IPS-20b (cell line): ENCODE results near the gene PTPN20.
"Not testable (repeated sequence)": the region's sequence is repeated elsewhere in the genome, so short reads cannot be mapped to it uniquely, and the experiment has no call there.

Experiments
- H3K27ac ChIP-seq: one replicate; pipeline ENCODE4 v1.5.1; 2013; ENCODE audit warnings: low read length
- H3K27me3 ChIP-seq: 2 replicates; pipeline ENCODE4 v1.6.1; 2013; ENCODE audit warnings: mild to moderate bottlenecking, low read length, inconsistent platforms; ENCODE audit not compliant: insufficient read depth
- H3K36me3 ChIP-seq: 2 replicates; pipeline ENCODE4 v1.6.1; 2013; ENCODE audit warnings: low read depth, mild to moderate bottlenecking, inconsistent platforms, low read length, moderate library complexity; ENCODE audit not compliant: insufficient read depth
- H3K4me1 ChIP-seq: 2 replicates; pipeline ENCODE4 v1.6.1; 2013; ENCODE audit warnings: mild to moderate bottlenecking, control low read depth, inconsistent platforms, low read length, moderate library complexity; ENCODE audit not compliant: insufficient read depth
- H3K4me3 ChIP-seq: 2 replicates; pipeline ENCODE4 v1.5.1; 2013; ENCODE audit warnings: mild to moderate bottlenecking, low read length, inconsistent platforms
- H3K9ac ChIP-seq: 2 replicates; pipeline ENCODE4 v1.6.1; 2013; ENCODE audit warnings: low read depth, mild to moderate bottlenecking, inconsistent platforms, low read length, moderate library complexity
- H3K9me3 ChIP-seq: 2 replicates; pipeline ENCODE4 v1.6.1; 2013; ENCODE audit warnings: mild to moderate bottlenecking, low read depth, low read length, inconsistent platforms; ENCODE audit not compliant: insufficient read depth

PTPN20 gene

DNA sequence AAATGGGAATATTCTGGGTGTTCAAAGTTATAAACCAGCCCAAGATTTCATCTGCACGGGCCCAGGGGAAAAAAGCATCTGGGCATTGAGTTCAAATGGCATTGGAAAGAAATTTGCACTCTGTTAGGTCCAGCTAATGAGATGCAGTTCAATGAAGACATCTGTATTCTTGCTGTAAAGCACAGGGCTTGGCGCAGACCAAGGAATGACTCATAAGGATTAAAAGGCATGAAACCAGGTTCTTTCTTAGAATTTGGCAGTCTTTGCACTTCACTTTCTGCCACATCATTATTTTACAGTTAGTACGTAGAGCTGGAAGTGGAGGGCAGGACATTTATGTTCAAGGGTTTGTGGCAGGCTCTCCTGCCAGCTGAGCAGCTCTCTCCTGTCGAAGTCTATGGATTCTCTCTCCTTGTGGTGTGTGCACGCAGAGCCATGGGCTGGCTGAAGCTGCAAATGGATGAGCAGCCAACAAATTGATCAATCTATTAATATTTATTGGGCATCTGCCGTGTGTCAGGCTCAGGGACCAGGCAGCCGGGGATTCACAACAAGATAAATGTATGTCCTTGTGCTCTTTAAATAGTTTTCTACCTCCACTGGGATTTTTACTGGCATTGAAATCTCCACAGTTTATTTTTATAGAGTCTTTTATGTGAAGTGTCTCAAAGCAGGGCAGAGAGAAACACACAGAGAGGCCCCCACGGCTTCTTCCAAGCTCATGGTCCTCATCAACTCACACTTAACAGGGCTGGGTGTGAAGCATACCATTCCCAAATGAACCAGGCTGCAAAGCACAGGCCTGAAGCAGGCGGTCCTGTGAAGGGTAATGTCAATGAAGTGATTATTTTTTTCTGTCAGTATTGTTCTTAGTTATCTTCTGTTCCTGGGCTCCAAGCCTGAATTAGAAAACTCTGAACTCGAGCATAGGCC is 3.8 kb upstream of the PTPN20 start:
- not testable (repeated sequence) for H3K4me3 ChIP-seq, H3K27ac ChIP-seq, H3K9me3 ChIP-seq, H3K4me1 ChIP-seq, H3K9ac ChIP-seq, H3K36me3 ChIP-seq, H3K27me3 ChIP-seq

- H3K4me1 ChIP-seq, H3K9ac ChIP-seq, H3K27ac ChIP-seq, H3K4me3 ChIP-seq, H3K27me3 ChIP-seq, H3K9me3 ChIP-seq, H3K36me3 ChIP-seq: not testable (repeated sequence)
Observed at GRCh38 chr10:46922498-46922897, 11.3 kb downstream of the PTPN20 start.

DNA sequence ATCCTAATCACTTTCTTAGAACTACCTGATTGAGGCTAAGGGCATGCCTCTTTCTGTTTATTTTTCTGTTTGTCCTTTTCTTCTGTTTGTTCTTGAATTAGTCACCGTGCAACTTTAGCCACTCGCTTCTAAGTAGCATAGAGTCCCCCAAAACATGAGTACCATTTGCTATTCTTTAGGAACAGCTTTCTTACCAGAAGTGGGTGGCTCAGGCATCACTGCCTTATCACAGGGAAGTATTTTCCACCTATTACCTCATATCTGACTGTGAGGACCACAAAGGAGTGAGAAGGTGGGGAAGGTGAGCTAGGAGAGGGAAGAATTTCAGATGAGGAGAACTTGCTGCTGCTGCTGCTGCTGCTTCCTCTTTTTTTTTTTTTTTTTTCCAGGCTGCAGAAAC is 13.9 kb downstream of the PTPN20 start:
- H3K4me3 ChIP-seq, H3K9me3 ChIP-seq, H3K36me3 ChIP-seq, H3K27me3 ChIP-seq, H3K9ac ChIP-seq, H3K4me1 ChIP-seq, H3K27ac ChIP-seq: not testable (repeated sequence)

DNA sequence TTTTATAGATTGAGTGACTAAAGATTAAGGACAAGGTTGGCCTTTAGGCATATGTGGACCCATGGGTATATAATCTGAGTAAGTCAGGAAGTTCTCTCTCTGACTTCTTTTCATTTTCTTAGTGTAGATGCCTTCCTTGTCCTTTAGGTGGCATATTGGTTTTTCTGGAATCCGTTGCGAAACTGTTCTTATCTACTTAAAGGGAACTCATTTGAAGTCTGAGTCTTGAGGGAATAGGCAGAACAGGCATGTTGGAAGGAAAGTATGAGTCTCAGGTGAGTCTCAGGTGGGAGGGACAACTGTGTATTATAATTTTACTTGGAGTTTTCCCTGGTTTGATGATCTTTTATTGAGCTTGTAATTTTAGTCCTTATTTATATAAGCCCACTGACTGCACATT is 14.6 kb downstream of the PTPN20 start:
- H3K9me3 ChIP-seq, H3K4me3 ChIP-seq, H3K36me3 ChIP-seq, H3K9ac ChIP-seq, H3K27me3 ChIP-seq, H3K4me1 ChIP-seq, H3K27ac ChIP-seq: not testable (repeated sequence)

DNA sequence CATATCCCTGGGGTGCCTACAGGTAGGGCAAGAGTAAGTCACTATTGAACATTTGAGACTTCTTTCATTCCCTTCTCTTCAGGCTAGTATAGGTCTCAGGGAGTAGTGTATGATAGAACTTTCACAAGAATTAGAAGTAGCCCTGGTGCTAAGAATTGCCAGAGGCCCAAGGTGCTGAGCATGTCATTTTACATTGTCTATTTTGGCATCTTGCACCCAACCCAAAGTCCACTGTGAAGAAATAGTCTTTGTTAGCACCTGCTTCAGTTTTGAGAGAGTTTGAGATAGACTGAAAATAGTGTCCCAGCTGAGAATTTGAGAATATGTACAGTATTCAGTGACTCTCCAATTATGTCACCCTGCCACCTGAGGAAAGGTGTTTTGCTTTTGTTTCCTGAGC is 17.6 kb downstream of the PTPN20 start:
- not testable (repeated sequence) for H3K4me1 ChIP-seq, H3K27ac ChIP-seq, H3K9ac ChIP-seq, H3K36me3 ChIP-seq, H3K9me3 ChIP-seq, H3K4me3 ChIP-seq, H3K27me3 ChIP-seq

DNA sequence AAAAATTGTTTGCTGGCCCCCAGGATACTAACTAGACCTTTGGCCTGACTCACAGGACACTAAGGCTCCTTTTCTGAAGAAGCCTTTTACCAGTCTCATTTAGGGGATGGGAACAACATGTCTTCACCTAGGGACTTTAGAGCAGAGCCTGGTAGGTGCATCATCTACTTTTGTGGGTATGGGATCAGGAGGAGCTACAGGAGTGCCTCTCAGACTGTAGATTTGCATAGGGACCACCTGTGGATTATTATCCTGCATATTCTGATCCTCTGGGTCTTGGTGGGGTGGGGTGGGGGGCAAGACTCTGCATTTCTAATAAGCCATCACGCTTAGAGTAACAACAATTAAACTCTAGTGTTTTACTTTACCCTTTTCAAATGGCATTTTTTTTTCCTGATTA is 21.2 kb downstream of the PTPN20 start:
- H3K9ac ChIP-seq, H3K36me3 ChIP-seq, H3K4me3 ChIP-seq, H3K4me1 ChIP-seq, H3K27ac ChIP-seq, H3K9me3 ChIP-seq, H3K27me3 ChIP-seq: not testable (repeated sequence)

DNA sequence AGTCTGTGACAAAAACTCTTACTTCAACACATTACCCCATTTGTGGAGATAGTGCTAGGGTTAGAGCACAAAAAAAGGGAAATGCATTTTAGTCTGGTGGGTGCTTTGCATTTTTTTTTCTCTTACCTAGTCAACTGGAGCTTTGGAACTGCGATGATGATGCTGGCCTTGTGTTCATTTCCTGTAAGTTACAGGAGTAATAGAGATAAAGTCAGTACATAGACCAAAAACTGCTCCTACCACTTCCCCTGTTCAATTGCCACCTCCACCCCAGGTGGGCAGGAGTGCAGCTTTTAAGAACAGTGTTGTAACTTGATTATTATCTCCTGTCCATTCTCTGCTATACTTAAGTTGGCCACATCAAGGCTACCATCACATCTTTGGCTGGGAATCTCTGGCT is 29.9 kb downstream of the PTPN20 start:
- not testable (repeated sequence) for H3K4me3 ChIP-seq, H3K27me3 ChIP-seq, H3K36me3 ChIP-seq, H3K9me3 ChIP-seq, H3K4me1 ChIP-seq, H3K27ac ChIP-seq, H3K9ac ChIP-seq

DNA sequence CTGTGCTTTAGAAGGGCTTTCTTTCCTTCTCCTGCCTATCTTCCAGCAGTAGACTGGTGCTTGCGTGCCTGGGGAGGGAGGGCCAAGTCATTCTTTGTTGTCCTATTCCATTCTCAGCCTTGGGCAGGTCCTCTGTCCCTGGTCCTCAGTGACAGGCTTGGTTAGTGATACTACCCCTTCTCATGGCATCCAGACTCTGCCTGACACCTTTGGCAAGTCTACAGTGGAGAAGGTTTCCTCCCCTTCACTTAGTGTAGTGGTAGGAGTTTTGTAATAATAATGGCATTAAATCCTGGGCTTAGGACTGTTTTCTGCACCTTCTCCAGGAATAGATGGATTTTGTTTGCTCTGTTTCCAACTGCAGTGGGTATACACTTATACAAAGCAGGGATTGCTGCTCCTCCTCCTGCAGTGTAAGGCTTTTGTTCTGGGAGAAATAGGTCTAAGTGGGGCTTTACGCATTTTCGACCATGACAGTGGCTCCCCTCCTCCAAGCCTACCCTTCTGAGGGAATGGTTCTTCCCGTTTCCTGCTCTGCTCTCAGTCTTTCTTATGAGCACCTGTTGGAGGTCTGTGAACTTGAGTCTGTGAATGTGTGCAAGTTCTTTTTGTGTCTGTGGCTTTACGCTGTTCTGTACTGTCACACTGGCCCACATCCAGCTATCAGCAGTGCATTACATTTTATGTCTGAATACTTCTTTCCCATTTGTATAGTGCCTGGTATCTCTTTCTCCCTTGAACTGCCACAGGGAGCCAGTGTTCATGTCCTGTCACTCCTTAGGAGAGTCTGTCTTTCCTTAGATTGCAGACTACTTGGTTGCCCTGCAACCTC is 37.7 kb downstream of the PTPN20 start:
- H3K9ac ChIP-seq, H3K4me3 ChIP-seq, H3K27me3 ChIP-seq, H3K27ac ChIP-seq, H3K36me3 ChIP-seq, H3K4me1 ChIP-seq, H3K9me3 ChIP-seq: not testable (repeated sequence)

DNA sequence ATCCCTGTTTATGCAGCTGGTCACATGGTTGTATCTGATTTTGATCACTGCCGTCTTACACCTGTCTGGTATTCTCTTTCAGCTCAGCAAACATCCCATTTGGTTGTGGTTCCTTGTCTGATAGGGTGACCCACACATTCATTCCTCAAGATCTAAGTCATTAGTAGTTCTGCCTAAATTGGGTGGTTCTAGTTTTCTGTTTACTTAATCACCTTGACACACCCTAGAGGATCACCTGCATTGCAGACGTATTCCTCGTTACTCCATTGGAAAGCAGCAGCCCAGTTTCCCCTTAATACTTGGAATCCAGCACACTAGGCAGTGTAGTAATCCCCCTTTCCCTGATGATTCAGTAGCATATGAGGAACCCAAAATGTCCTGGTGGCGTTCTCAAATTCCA is 41.3 kb downstream of the PTPN20 start:
- not testable (repeated sequence) for H3K4me3 ChIP-seq, H3K9ac ChIP-seq, H3K27ac ChIP-seq, H3K9me3 ChIP-seq, H3K27me3 ChIP-seq, H3K36me3 ChIP-seq, H3K4me1 ChIP-seq

DNA sequence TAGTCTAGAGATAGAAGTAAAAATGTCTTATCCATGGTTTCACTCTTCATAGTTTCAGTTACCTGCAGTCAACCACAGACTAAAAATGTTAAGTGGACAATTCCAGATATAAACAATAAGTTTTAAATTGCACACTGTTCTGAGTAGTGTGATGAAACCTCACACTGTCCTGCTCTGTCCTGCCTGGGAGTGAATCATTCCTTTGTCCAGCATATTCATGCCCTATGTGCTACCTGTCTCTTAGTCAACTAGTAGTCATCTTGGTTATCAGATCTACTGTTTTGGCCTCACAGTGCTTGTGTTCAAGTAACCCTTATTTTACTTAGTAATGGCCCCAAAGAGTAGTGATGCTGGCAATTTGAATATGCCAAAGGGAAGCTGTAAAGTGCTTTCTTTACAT is 49.5 kb downstream of the PTPN20 start:
- not testable (repeated sequence) for H3K36me3 ChIP-seq, H3K4me1 ChIP-seq, H3K9ac ChIP-seq, H3K4me3 ChIP-seq, H3K9me3 ChIP-seq, H3K27ac ChIP-seq, H3K27me3 ChIP-seq

- not testable (repeated sequence) for H3K4me3 ChIP-seq, H3K27ac ChIP-seq, H3K36me3 ChIP-seq, H3K9ac ChIP-seq, H3K9me3 ChIP-seq, H3K27me3 ChIP-seq, H3K4me1 ChIP-seq
Observed at GRCh38 chr10:46963356-46963755, 52.1 kb downstream of the PTPN20 start.

GRCh38 chr10:46967013-46967412 is 55.8 kb downstream of the PTPN20 start:
- not testable (repeated sequence) for H3K9ac ChIP-seq, H3K4me3 ChIP-seq, H3K27ac ChIP-seq, H3K9me3 ChIP-seq, H3K4me1 ChIP-seq, H3K27me3 ChIP-seq, H3K36me3 ChIP-seq
